NB4 (cell line): ENCODE data around the gene SAP30L.

Experiments
- CTCF ChIP-seq: IDR thresholded peaks from one replicate; pipeline ENCODE4 v1.5.1; 2012; ENCODE audit warnings: low read depth, low read length
- MAX ChIP-seq: IDR thresholded peaks from 2 replicates; pipeline ENCODE4 v1.6.1; 2011; ENCODE audit warnings: low read depth, low read length
- MYC ChIP-seq: IDR thresholded peaks from 2 replicates; pipeline ENCODE4 v1.6.1; 2011; ENCODE audit warnings: low read depth, low read length
- POLR2A ChIP-seq: IDR thresholded peaks from 2 replicates; pipeline ENCODE4 v1.6.1; 2011; ENCODE audit warnings: mild to moderate bottlenecking; ENCODE audit not compliant: insufficient read length; ENCODE audit errors: extremely low read depth

DNA sequence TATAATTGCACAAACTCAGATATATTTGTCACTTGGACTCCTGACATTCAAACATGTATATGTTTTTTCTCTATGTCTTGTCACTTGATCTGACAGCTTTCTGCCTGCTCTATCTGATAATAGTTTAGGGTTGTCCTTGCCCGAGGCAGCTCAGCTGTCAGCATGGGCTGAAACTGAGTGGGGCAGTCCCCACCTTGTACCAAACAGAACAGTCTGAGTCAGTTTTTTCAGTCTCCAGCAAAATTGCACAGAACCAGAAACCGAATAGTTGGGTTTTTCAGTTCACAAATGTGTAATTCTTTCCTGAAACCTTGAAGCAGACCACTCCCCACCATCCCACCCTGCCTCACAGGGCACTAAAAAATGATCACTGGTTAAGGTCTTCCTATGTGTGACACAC lies 41.7 kb downstream of the SAP30L start:
- TF ChIP-seq POLR2A (no peak), CTCF (no peak), MAX (no peak), MYC (no peak)
